GM10266 (cell line): ENCODE data around the gene PAPOLB.

ENCODE experiments used
- DNase-seq: peaks from one replicate; pipeline ENCODE4 v3.0.0; 2012; ENCODE audit errors: extremely low spot score
- CTCF ChIP-seq: IDR thresholded peaks from 2 replicates; pipeline ENCODE4 v1.5.1; 2012; ENCODE audit warnings: mild to moderate bottlenecking, low read depth; ENCODE audit not compliant: control insufficient read depth, insufficient read depth; ENCODE audit errors: missing control alignments

PAPOLB gene

DNA sequence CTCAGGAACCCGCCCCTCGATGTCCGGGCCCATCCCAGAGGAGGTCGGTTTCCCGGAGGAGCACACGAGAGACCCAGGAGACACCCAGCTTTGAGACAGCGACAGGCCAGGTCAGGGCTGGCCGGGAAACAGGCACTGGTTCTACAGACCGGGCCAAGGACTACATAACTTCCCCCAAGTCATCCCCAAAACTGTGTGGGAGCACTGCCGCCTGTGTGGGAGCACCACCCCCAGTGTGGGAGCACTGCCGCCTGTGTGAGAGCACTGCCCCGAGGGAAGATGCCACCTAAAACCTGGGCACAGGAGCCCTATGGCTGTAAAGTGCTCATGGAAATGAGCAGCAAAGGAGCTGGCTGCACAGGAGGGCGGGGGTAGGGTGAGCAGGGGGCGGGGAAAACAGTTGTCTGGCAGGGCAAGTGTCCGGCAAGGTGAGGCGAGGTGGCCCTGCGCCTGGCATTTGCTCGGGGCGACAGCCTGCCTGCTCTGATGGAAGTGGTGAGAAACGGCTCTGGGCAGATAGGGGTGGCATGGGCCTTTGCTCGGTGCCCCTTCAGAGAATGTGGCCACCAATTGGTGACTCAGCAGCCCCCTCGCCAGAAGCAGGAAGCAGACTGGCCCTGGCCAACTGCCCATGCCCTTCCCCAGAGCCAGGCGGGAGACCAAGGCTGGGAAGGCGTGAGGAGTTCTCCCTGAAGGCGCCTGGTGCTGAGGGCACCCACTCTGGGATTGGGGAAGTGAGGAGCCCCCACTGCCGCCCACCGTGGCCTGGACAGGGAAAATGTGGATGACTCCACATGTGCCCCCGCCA lies 26.2 kb downstream of the PAPOLB start:
- no peak for TF ChIP-seq CTCF
- no peak for DNase-seq

DNA sequence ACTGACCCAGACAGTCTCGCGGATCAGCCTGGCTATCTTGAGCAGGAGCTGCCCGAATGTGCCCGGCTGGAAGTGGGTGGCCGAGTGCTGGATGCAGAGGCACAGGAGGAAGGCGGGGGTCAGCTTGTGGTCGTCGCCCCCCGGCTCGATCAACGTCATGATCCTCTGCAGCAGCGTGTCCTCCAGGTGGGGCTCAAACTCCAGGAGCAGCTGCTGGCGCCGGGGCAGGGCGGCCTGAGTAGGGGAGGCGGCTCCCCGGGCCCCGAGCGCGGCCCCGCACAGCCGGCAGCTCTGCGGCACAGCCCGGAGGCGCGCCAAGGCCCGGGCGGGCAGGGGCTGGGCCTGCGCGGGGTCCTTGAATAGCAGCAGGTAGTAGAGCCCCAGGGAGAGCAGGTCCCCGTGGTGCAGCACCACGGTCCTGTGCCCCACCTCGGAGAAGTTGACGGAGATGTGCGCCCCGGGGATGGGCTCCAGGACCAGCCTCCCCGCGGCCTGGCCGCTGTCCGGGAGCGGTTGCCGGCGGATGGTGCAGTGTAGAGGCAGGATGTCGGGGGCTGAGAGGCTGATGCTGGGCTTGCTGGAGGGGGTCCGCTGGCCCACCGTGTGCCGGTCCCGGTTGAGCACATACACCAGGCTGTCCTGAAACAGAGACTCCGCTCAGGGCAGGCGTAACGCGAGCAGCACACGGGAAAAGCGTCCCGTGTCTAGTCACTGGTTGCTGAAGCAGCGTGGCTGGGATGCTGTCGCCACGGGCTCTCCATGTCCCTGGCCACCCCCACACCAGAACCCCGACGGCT lies 27.0 kb downstream of the PAPOLB start:
- DNase-seq: no peak
- no peak for TF ChIP-seq CTCF

DNA sequence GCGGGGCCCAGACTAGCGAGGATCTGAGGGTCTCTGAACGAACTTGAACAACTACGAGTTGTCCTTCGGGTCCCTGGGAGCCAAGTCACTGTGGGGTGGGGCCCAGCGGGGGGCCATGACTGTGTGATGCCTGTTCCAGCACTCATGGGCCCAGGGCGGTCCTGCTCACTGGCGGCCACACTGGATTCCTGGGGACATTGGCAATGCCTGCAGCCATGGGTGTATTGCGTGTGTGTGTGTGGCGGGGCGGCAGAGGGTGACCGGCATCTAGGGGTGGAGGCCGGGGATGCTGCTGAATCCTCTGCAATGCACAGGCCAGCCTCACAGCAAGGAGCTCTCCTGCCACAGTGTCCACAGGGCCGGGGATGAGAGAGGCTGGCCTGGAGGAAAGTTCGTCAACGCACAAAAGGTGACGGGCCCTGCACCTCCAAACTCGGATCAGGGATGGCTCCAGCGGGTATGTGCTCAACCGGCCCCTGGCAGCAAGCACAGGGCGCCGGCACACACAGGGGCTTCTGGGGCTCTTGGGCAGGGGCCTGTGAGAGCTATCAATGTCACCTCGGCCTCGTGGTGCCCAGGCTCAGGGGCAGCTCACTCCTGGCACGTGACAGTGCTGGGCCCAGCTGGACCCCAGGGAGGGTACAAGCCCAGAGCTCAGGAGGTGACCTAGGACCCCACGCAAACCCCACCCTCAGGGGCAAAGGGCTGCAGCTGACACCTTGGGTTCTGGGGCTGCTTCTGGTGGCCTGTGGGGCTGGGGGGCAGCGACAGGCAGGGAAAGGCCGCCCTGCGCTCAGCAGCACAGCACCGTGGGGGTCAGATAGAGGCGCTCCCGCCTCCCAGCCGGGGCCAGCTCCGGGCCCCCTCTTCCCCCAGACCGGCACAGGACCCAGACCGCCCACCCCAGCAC lies 27.9 kb downstream of the PAPOLB start:
- TF ChIP-seq CTCF: no peak
- no peak for DNase-seq

DNA sequence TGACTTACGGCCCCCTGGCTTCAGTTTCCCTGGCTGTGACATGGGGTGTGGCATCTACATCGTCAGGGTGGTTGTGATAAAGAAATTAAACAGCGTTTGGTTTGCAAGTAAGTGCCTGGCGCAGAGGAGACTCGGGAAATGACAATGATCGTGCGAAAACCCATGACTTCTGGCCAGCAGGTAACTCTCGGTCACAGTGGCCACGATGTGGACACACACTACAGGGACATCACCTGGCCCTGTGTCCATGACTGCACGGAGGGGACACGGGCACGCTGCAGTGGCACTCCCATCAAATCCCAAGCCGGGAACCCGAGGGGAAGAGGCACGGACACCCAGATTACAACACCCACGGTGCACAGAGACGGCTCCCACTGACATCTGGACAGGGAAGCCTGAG lies 28.7 kb downstream of the PAPOLB start:
- no peak for TF ChIP-seq CTCF

GRCh38 chr7:4832711-4833110 lies 29.1 kb downstream of the PAPOLB start:
- no peak for TF ChIP-seq CTCF
- DNase-seq: no peak

More for the DNA sequence above, 28.7 kb downstream of the PAPOLB start:
- no peak for DNase-seq

GRCh38 chr7:4831723-4832495 lies 29.9 kb downstream of the PAPOLB start:
- no peak for TF ChIP-seq CTCF
- no peak for DNase-seq
